ENCODE data around the gene HMCES.

HMCES gene

GRCh38 chr3:129259612-129260477, 18.8 kb upstream of the HMCES start:
- no peak overlapping the region for H3K4me2 ChIP-seq (ENCODE audit: low read length)
- H3K4me1 ChIP-seq (ENCODE audit: low read length) = no peaks in the 10 kb centered on the region
- no peaks in the 10 kb centered on the region for H3K9me3 ChIP-seq (ENCODE audit: insufficient read depth, low read length)
- H2AFZ ChIP-seq (ENCODE audit: low read depth, low read length) = no peak overlapping the region
- H4K20me1 ChIP-seq (ENCODE audit: insufficient read depth, low read length) = peaks cover 23% of the 10 kb centered on the region
- no peaks in the 10 kb centered on the region for H3K79me2 ChIP-seq (ENCODE audit: low read length)
- no peak overlapping the region for H3K9ac ChIP-seq (ENCODE audit: low read length)
- no peak overlapping the region for H3K4me3 ChIP-seq (ENCODE audit: low read length)
- H3K27ac ChIP-seq (ENCODE audit: low read length) = no peak overlapping the region
- H3K36me3 ChIP-seq (replicated peaks; ENCODE audit: low read depth, low read length) = peaks cover 69% of the 10 kb centered on the region
- TF ChIP-seq CTCF (IDR thresholded peaks at IDR 0.05; ENCODE audit: low read depth, low read length) = no peak
- TF ChIP-seq EZH2phosphoT487 (IDR thresholded peaks at IDR 0.05; ENCODE audit: low read depth) = no peak
- H3K27me3 ChIP-seq (ENCODE audit: low read depth, low read length) = no peaks in the 10 kb centered on the region

GRCh38 chr3:129260606-129261005, 18.1 kb upstream of the HMCES start:
- Histone ChIP-seq H3K4me3 (ENCODE audit: low read length) (no peak overlapping the region), H2AFZ (ENCODE audit: low read depth, low read length) (no peak overlapping the region), H3K36me3 (replicated peaks; ENCODE audit: low read depth, low read length) (peaks cover 73% of the 10 kb centered on the region), H3K4me1 (ENCODE audit: low read length) (no peaks in the 10 kb centered on the region), H3K79me2 (ENCODE audit: low read length) (no peaks in the 10 kb centered on the region), H4K20me1 (ENCODE audit: insufficient read depth, low read length) (peaks cover 23% of the 10 kb centered on the region), H3K27ac (ENCODE audit: low read length) (no peak overlapping the region), H3K27me3 (ENCODE audit: low read depth, low read length) (no peaks in the 10 kb centered on the region), H3K9me3 (ENCODE audit: insufficient read depth, low read length) (no peaks in the 10 kb centered on the region), H3K4me2 (ENCODE audit: low read length) (no peak overlapping the region), H3K9ac (ENCODE audit: low read length) (no peak overlapping the region)
- no peak for TF ChIP-seq EZH2phosphoT487 (IDR thresholded peaks at IDR 0.05; ENCODE audit: low read depth)
- no peak for TF ChIP-seq CTCF (IDR thresholded peaks at IDR 0.05; ENCODE audit: low read depth, low read length)

GRCh38 chr3:129261894-129262293, 16.8 kb upstream of the HMCES start:
- H3K4me3 ChIP-seq (ENCODE audit: low read length) = no peak overlapping the region
- no peak overlapping the region for H3K4me2 ChIP-seq (ENCODE audit: low read length)
- H3K9me3 ChIP-seq (ENCODE audit: insufficient read depth, low read length) = no peaks in the 10 kb centered on the region

More at GRCh38 chr3:129261894-129262293, 16.8 kb upstream of the HMCES start:
- Histone ChIP-seq H3K79me2 (ENCODE audit: low read length) (no peaks in the 10 kb centered on the region), H3K36me3 (replicated peaks; ENCODE audit: low read depth, low read length) (peaks cover 70% of the 10 kb centered on the region), H3K27ac (ENCODE audit: low read length) (no peak overlapping the region), H4K20me1 (ENCODE audit: insufficient read depth, low read length) (peaks cover 23% of the 10 kb centered on the region), H3K27me3 (ENCODE audit: low read depth, low read length) (no peaks in the 10 kb centered on the region), H3K4me1 (ENCODE audit: low read length) (no peaks in the 10 kb centered on the region), H3K9ac (ENCODE audit: low read length) (no peak overlapping the region), H2AFZ (ENCODE audit: low read depth, low read length) (no peak overlapping the region)
- TF ChIP-seq CTCF (IDR thresholded peaks at IDR 0.05; ENCODE audit: low read depth, low read length) (no peak), EZH2phosphoT487 (IDR thresholded peaks at IDR 0.05; ENCODE audit: low read depth) (no peak)
